ENCODE results near the gene DLG4. TPM values are rescaled to one million over a fixed set of nuclear protein-coding genes. Genes with fewer than 3 reads are reported as not detected.

Gene DLG4
- total RNA-seq, 2 experiments from 2014 or later, result 15.4 to 27.3 TPM

- CTCF ChIA-PET (ENCODE audit: unreplicated experiment), result no interaction called here
Measured at GRCh38 chr17:7196651-7197401, 22.8 kb downstream of the DLG4 start.

GRCh38 chr17:7195971-7196370 is 23.7 kb downstream of the DLG4 start:
- Histone ChIP-seq H3K36me3 (ENCODE audit: insufficient read depth, low read length) (peaks cover 38% of the 10 kb centered on the region), H2AFZ (ENCODE audit: low read length) (no peak overlapping the region), H3K4me1 (ENCODE audit: insufficient read depth, low read length, poor library complexity, severe bottlenecking) (no peaks in the 10 kb centered on the region), H3K4me2 (ENCODE audit: low read length) (no peak overlapping the region), H3K9me2 (ENCODE audit: insufficient read depth, low read length) (no peaks in the 10 kb centered on the region), H3K4me3 (ENCODE audit: low read depth, low read length, poor library complexity, severe bottlenecking) (no peak overlapping the region), H4K20me1 (ENCODE audit: insufficient read depth, low read length) (no peaks in the 10 kb centered on the region), H3K27ac (ENCODE audit: low read depth, low read length, poor library complexity, severe bottlenecking) (no peak overlapping the region), H3K9me3 (ENCODE audit: low read length) (no peaks in the 10 kb centered on the region), H3K79me2 (ENCODE audit: insufficient read depth, low read depth, low read length) (no peaks in the 10 kb centered on the region)
- TF ChIP-seq CTCF (conservative IDR thresholded peaks at IDR 0.05; ENCODE audit: low read length) (no peak), EZH2phosphoT487 (IDR thresholded peaks at IDR 0.05; ENCODE audit: borderline replicate concordance, low read depth, low read length) (no peak)
- BruUV-seq (replicated peaks), result no TSS peak
- ChIA-PET CTCF (ENCODE audit: unreplicated experiment) (no interaction called here), POLR2A (no interaction called here)
- no peak for DNase-seq (ENCODE audit: low spot score)
- intact Hi-C loops (cut with micrococcal nuclease; ENCODE audit: unreplicated experiment), result no loop called here

More at GRCh38 chr17:7196651-7197401, 22.8 kb downstream of the DLG4 start:
- H3K4me2 ChIP-seq (ENCODE audit: low read length), result no peak overlapping the region
- no peak overlapping the region for H2AFZ ChIP-seq (ENCODE audit: low read length)
- H4K20me1 ChIP-seq (ENCODE audit: insufficient read depth, low read length), result no peaks in the 10 kb centered on the region
- no peaks in the 10 kb centered on the region for H3K9me3 ChIP-seq (ENCODE audit: low read length)
- peaks cover 39% of the 10 kb centered on the region for H3K36me3 ChIP-seq (ENCODE audit: insufficient read depth, low read length)
- no peaks in the 10 kb centered on the region for H3K79me2 ChIP-seq (ENCODE audit: insufficient read depth, low read depth, low read length)
- H3K27ac ChIP-seq (ENCODE audit: low read depth, low read length, poor library complexity, severe bottlenecking), result no peak overlapping the region
- intact Hi-C loops (cut with micrococcal nuclease; ENCODE audit: unreplicated experiment), result no loop called here
- no peaks in the 10 kb centered on the region for H3K9me2 ChIP-seq (ENCODE audit: insufficient read depth, low read length)
- BruUV-seq (replicated peaks), result no TSS peak
- TF ChIP-seq CTCF (conservative IDR thresholded peaks at IDR 0.05; ENCODE audit: low read length), result no peak
- TF ChIP-seq EZH2phosphoT487 (IDR thresholded peaks at IDR 0.05; ENCODE audit: borderline replicate concordance, low read depth, low read length), result no peak
- POLR2A ChIA-PET, result no interaction called here
- DNase-seq (ENCODE audit: low spot score), result no peak
- H3K4me1 ChIP-seq (ENCODE audit: insufficient read depth, low read length, poor library complexity, severe bottlenecking), result no peaks in the 10 kb centered on the region
- H3K4me3 ChIP-seq (ENCODE audit: low read depth, low read length, poor library complexity, severe bottlenecking), result no peak overlapping the region

- Histone ChIP-seq H2AFZ (ENCODE audit: low read length) (no peak overlapping the region), H3K4me3 (ENCODE audit: low read depth, low read length, poor library complexity, severe bottlenecking) (no peak overlapping the region), H3K27ac (ENCODE audit: low read depth, low read length, poor library complexity, severe bottlenecking) (no peak overlapping the region), H3K9me2 (ENCODE audit: insufficient read depth, low read length) (no peaks in the 10 kb centered on the region), H3K4me2 (ENCODE audit: low read length) (no peak overlapping the region), H3K36me3 (ENCODE audit: insufficient read depth, low read length) (peaks cover 27% of the 10 kb centered on the region), H3K79me2 (ENCODE audit: insufficient read depth, low read depth, low read length) (no peaks in the 10 kb centered on the region), H3K4me1 (ENCODE audit: insufficient read depth, low read length, poor library complexity, severe bottlenecking) (no peaks in the 10 kb centered on the region), H4K20me1 (ENCODE audit: insufficient read depth, low read length) (no peaks in the 10 kb centered on the region), H3K9me3 (ENCODE audit: low read length) (no peaks in the 10 kb centered on the region)
- intact Hi-C loops (cut with micrococcal nuclease; ENCODE audit: unreplicated experiment), result no loop called here
- no peak for DNase-seq (ENCODE audit: low spot score)
- CTCF ChIA-PET (ENCODE audit: unreplicated experiment), result no interaction called here
- TF ChIP-seq EZH2phosphoT487 (IDR thresholded peaks at IDR 0.05; ENCODE audit: borderline replicate concordance, low read depth, low read length) (no peak), CTCF (conservative IDR thresholded peaks at IDR 0.05; ENCODE audit: low read length) (no peak)
- BruUV-seq (replicated peaks), result no TSS peak
- POLR2A ChIA-PET, result no interaction called here
Measured at GRCh38 chr17:7192271-7192937, 27.2 kb downstream of the DLG4 start.
